ENCODE measurements around the gene TBCD.

Gene TBCD

GRCh38 chr17:82859431-82860403, 107.9 kb downstream of the TBCD start:
- peak; percentile 59 for DNase-seq

- no peak for DNase-seq
Observed at GRCh38 chr17:82860606-82861392, 108.9 kb downstream of the TBCD start.

GRCh38 chr17:82861393-82861775, 109.5 kb downstream of the TBCD start:
- no peak for DNase-seq

GRCh38 chr17:82862191-82862590, 110.3 kb downstream of the TBCD start:
- no peak for DNase-seq

- no peak for DNase-seq
Observed at GRCh38 chr17:82862737-82863382, 111.0 kb downstream of the TBCD start.

- no peak for DNase-seq
Observed at GRCh38 chr17:82863383-82863940, 111.6 kb downstream of the TBCD start.

GRCh38 chr17:82863941-82864712, 112.3 kb downstream of the TBCD start:
- DNase-seq = peak; percentile 86

GRCh38 chr17:82864713-82865248, 112.9 kb downstream of the TBCD start:
- DNase-seq = peak; percentile 29

GRCh38 chr17:82865274-82865673, 113.4 kb downstream of the TBCD start:
- DNase-seq = no peak

- DNase-seq = no peak
Observed at GRCh38 chr17:82865774-82866395, 114.0 kb downstream of the TBCD start.

- no peak for DNase-seq
Observed at GRCh38 chr17:82866590-82867191, 114.8 kb downstream of the TBCD start.

- DNase-seq = no peak
Observed at GRCh38 chr17:82867763-82868325, 116.0 kb downstream of the TBCD start.

GRCh38 chr17:82868715-82869131, 116.9 kb downstream of the TBCD start:
- no peak for DNase-seq

- no peak for DNase-seq
Observed at GRCh38 chr17:82869536-82869935, 117.7 kb downstream of the TBCD start.

GRCh38 chr17:82870091-82870491, 118.2 kb downstream of the TBCD start:
- no peak for DNase-seq

GRCh38 chr17:82870541-82870940, 118.7 kb downstream of the TBCD start:
- no peak for DNase-seq

GRCh38 chr17:82871056-82871775, 119.4 kb downstream of the TBCD start:
- no peak for DNase-seq

- no peak for DNase-seq
Observed at GRCh38 chr17:82871776-82872561, 120.1 kb downstream of the TBCD start.
